GM12872 (cell line): ENCODE data around the gene COLGALT1.

ENCODE experiments used
- TF ChIP-seq, protein P1 (sequence below): IDR thresholded peaks from 3 replicates; pipeline ENCODE4 v1.5.1; 2011; ENCODE audit warnings: low read depth, mild to moderate bottlenecking, low read length, moderate library complexity; ENCODE audit not compliant: insufficient read depth

The COLGALT1 gene

DNA sequence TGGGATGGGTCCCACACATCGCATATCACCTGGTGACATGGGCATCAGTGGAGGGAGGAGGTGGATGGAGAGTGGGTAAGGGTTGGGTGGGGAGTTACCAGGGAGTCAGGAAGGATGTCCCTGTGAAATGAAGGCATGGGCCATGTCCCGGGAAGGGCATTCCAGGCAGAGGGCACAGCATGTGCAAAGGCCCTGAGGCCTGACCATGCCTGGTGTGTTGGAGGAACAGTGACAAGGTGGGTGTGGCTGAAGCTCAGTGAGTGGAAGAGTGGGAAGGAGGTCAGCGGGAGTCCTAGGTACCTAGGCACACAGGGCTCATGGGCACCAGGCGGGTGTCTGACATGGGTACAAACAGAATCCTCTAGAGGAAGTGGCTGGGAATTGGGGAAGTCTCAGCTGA is 11.0 kb upstream of the COLGALT1 start:
- TF ChIP-seq, protein P1, sequence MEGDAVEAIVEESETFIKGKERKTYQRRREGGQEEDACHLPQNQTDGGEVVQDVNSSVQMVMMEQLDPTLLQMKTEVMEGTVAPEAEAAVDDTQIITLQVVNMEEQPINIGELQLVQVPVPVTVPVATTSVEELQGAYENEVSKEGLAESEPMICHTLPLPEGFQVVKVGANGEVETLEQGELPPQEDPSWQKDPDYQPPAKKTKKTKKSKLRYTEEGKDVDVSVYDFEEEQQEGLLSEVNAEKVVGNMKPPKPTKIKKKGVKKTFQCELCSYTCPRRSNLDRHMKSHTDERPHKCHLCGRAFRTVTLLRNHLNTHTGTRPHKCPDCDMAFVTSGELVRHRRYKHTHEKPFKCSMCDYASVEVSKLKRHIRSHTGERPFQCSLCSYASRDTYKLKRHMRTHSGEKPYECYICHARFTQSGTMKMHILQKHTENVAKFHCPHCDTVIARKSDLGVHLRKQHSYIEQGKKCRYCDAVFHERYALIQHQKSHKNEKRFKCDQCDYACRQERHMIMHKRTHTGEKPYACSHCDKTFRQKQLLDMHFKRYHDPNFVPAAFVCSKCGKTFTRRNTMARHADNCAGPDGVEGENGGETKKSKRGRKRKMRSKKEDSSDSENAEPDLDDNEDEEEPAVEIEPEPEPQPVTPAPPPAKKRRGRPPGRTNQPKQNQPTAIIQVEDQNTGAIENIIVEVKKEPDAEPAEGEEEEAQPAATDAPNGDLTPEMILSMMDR, result no peak

DNA sequence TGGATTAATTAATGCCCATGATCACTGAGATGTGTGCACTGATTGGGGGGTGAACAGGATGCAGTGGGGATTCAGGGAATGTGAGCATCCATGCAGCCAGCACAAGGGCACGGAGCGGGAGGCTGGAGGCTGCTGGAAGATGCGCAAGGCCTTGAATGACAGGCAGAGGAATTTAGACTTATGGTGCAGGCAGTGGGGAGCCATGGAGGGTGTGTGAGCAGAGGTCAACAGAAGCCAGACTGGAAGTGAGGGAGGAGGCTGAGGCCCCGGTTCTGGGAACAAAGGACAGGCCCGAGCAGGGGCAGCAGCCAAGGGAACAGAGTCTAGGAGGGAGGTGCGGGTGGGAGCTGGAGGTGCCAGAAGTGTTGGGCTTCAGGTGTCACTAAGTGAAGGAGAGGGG is 7.3 kb upstream of the COLGALT1 start:
- TF ChIP-seq, protein P1, result no peak

DNA sequence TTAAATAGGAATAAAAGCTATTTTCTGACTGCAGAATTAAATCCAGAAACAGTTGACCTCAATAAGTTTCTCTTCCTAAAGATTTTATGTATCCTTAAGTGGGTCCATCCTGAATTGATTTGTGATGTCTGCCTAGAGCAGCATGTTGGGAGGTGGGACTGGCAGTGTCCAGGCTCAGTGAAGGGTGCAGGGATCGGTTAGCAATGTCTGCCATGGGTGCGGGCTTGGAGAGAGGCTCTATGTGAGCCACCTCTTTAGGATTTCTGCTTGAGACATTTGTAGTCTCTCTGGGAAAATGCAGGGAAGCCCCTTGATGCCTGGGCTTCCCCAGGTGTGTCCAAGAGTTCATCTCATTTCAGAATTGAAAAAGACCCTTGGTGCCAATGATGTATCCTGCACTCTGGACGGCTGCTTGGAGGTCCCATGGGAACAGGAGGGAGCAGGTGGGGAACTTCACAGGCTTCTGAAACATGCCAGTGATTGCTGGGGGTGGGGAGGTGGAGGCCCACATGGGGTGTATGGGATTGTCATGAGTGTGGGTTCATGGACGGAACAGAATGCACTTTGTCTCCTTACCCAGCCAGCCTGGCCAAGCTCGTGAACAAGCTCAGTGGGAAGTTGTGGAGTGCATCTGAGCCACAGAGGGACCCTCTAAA is 6.2 kb upstream of the COLGALT1 start:
- TF ChIP-seq, protein P1, result no peak

DNA sequence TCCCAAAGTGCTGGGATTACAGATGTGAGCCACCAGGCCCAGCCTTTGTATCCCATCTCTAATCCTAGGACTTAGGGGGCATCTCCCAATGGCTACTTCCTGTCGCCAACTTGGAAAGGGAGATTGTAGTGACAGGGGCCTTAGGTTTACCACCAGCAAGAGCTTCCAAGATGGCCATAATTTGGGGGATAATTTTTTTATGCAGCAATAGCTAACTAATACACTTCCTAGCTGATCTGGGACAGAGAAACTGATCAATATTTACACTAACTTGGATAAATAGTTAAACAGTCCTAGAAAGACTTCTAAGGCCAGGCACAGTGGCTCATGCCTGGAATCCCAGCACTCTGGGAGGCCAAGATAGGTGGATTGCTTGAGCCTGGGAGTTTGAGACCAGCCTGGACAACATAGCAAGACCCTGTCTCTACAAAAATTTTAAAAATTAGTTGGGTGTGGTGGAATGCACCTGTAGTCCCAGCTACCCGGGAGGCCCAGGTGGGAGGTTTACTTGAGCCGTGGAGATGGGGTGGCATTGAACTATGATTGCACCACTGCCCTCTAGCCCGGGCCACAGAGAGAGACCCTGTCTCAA is 5.3 kb upstream of the COLGALT1 start:
- TF ChIP-seq, protein P1, result no peak

DNA sequence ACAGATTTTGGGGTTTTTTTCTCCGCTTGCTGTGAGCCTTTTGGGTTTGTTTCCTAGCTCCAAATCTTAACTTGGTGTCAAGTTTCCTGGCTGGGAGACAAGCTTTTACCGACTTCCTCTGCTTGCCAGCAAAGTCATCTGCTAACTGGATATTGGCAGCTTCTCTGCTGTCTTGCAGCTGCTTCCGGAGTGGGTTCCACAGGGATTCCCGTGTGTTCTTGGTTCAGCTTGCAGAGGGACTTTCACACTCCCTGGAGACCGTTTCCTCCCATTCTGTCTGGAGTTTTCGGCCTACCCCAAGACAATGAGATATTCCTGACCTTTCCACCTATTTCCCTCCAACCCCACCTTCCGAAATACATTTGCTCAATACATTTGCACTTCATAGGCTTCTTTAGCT is 2.2 kb upstream of the COLGALT1 start:
- TF ChIP-seq, protein P1, result no peak

DNA sequence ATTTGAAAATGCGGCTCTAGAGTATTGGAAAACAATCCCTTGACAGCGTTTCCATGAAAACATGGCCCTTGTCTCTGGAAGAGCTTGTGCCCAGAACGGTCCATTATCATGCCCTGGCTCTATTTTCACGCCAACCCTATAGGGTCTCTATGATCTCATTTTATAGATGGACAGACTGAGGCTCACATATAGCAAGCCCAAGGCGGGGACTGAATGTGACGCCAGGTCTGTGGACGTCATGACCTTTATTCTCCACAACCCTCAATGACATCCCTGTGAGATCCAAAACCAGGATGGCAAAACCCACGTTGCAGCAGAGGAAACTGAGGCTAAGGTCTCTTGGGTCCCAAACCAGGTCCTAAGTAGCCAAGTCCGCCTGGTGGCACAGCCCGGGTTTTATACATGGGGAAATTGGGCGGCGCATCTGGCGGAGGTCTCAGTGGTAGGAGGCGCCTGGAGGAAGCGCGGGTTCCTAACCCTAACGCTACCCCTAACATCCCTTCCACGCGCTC is 425 bp upstream of the COLGALT1 start:
- TF ChIP-seq, protein P1, result no peak

DNA sequence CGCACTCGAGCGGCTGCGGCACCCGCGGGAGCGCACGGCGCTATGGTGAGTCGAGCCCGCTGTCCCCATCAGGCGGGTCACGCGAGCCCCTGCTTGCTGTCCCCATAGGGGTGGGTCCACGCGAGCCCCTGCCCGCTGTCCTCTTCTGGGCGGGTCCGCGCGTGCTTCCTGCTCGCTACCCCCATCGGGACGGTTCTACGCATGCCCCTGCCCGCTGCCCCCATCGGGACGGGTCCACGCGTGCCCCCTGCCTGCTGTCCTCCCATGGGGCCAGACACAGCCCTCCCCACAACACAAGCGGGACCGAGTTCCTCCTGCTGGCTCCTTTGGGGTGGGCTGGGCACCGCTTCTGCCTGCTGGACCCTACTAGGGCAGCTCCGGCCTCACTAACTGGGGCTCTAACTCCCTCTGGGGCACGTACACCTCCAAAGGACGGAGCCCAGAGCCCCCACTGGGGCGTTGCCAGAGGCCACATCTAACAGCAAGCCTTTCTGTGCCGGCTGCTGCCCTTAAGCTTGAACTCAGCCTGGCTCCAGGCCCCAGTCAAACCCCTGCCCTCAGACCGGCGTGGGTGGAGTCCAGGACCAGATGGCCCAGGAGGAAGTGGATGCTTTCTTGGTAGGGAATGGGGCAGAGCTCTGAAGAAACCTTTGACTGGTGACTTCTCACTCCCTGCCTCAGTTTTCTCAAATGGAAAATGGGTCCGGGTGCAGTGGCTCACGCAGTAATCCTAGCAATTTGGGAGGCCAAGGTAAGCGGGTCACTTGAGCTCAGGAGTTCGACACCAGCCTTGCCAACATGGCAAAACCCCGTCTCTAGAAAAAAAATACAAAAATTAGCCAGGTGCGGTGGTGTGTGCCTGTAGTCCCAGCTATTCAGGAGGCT is 722 bp downstream of the COLGALT1 start:
- TF ChIP-seq, protein P1, result no peak
